ENCODE data around the gene GABRG2.
"Not testable (repeated sequence)": the region's sequence is repeated elsewhere in the genome, so short reads cannot be mapped to it uniquely, and the experiment has no call there.

Gene GABRG2

DNA sequence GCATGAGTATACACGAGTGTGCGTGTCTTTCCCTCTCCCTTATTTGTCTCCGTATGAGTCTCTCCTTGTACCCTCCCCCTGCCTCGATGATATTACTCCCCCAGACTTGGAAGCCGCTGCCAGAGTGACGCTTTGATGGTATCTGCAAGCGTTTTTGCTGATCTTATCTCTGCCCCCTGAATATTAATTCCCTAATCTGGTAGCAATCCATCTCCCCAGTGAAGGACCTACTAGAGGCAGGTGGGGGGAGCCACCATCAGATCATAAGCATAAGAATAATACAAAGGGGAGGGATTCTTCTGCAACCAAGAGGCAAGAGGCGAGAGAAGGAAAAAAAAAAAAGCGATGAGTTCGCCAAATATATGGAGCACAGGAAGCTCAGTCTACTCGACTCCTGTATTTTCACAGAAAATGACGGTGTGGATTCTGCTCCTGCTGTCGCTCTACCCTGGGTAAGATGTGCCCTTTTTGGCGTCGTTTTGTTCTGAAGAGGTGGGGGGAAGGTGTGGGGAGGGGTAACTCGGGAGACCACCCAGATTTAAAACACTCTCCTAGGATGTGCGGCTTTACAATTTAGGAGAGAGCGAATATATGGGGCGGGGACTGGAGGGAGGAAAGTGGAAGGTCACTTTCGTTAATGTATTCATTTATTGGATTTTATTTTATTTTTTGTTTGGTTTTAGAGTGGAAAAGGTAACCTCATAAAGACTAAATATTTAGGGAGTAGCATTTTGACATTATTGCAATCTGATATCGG lies at the start of gene GABRG2:
TSS of gene GABRG2 (plus strand) at position 119 of the 757 bp plus-strand sequence. CDS start at position 346, 227 bp downstream.
- DNase-seq, result no peak

DNA sequence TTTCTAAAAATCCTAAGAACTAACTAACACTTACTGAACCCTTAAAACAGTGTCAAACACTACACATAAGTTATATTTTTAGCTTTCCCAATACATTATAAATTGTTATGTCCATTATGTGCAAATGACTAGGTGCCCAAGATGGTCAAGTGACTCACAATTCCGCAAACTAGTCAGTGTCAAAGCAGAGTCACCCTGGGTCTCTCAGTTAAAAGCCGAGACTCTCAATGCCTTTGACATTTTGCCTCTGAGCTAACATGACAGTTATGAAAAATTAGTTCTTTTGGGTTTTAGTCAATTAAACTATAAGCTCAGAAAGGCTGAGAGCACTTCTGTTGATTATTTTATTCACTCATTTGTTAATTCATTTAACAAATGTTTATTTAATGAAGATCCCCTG lies 42.3 kb upstream of the GABRG2 start:
- DNase-seq, result no peak

DNA sequence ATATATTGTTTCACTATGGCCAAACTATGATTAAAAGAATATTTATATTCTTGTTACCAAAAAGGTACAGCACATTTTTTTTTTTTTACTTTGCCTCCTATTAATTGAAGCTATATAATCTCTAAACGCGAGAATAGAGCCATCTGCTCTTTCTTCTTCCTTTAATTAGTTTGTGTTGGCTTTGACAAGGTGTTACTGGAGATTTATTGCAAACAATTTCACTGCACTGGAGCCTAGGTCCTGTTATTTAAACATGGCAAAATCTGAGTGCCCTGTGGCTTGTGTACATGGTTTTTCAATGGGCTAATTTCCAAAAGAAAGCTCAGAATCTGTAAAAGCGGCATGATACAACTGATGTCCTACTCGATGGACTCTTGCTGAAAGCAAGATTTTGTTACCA lies 40.8 kb upstream of the GABRG2 start:
- DNase-seq, result no peak

DNA sequence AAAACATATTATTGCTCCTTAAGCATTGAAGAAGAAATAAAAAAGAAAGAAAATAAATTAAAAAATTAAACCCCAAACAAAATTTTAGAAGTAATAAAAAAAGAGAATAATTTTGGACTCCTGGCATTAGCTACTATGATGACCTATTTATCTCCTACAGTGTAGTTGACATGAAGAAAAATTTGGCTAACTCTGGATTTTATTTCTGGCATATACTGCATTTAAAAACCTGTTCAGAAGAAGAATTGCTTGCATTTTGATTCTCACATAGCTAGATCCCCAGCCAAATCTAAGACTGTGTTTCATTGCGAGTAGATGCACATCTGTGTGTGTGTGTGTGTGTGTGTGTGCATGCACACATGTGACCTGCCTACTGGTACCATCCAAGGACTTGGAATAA lies 30.1 kb upstream of the GABRG2 start:
- no peak for DNase-seq

DNA sequence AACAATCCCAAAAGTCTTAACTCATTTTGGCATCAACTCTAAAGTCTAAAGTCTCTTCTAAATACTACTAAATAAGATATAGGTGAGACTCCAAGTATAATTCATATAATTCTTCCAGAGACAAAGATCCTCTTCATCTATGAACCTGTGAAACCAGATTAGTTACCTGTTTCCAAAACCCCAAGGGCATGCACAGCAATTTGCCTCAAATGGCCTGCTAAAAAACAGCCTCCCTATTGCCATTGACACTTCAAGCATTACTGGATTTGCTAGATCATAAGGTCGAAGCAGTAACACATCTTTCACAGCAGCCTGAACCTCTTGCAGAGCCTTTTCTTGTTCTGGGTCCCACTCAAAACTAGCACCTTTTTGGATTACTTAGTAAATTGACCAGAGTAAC lies 20.3 kb upstream of the GABRG2 start:
- no peak for DNase-seq

DNA sequence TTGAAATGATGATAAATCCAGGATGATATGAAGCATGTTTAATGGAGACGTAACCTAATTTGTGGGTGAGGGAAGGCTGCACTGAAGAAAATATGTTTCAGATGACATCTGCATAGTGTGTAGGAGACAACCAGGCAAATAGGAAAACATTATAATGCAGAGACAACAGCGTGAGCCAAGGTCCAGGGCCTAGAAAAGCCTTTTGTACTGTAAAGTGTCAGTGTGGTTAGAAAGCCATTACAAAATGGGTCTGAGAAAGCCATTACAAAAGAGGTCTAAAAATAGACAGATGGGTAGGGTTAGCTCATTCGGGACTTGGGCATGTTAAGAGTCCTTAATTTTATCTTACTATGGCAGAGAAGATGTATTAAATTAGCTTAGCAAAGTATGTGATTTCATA lies 14.9 kb upstream of the GABRG2 start:
- no peak for DNase-seq

DNA sequence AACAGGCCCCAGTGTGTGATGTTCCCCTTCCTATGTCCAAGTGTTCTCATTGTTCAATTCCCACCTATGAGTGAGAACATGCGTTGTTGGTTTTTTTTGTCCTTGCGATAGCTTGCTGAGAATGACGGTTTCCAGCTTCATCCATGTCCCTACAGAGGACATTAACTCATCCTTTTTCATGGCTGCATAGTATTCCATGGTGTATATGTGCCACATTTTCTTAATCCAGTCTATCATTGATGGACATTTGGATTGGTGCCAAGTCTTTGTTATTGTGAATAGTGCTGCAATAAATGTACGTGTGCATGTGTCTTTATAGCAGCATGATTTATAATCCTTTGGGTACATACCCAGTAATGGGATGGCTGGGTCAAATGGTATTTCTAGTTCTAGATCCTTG lies 12.5 kb upstream of the GABRG2 start:
- not testable (repeated sequence) for DNase-seq

DNA sequence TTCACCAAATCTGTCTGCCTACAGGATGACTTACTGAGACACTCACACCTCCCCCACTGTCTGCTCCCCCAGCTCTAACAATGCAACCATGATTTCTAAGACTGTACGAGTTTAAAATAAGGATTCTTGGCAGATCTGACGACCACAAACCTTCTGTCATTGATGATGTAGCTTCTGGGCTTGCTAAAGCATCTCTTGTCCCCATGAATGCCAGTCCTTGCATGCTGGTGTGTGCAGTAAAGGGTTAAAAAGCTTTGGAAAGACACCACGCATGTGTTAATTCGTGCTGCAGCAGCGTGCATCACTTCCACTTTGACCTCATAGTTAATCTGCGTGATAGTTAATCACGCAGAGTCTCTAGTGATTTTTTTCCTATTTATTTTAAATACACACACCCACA lies 411 bp upstream of the GABRG2 start:
- DNase-seq, result no peak

DNA sequence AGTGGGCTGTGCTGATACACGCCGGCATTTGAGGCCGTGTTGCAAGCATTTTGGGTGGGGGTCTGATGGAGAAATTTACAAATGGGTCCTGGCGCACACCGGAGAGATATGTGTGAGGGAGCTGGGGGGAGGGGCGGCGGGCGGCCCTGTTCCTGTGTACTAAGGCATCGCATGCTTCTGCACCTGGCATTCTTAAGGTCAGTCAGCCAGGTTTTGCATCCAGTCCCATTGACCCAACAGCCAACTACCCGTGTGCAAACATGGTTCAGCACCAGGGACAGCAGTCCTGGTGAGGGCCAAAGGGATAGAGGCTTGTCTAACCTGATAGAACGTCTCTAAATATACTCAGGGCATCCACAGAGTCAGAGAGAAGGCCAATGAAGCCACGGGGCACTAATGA lies 839 bp downstream of the GABRG2 start:
- DNase-seq, result peak; percentile 54

DNA sequence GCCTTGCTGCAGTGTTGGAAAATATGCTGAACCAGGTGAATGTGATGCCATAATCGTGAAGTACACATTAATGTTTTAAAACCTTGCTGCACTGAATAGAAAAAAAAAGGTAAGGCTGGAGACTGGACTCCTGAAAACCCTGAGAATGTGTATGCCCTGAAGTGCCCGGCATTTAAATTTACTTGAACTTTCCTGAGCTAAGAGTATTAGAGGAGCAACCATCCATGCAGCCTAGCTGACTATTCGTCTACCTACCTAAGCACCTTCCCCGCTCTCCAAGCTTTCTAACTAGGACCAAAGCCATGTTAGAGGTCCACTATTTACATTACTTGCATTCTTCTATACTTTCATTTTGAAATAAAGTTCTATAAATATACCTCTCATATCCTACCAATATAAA lies 1.4 kb downstream of the GABRG2 start:
- DNase-seq, result no peak

DNA sequence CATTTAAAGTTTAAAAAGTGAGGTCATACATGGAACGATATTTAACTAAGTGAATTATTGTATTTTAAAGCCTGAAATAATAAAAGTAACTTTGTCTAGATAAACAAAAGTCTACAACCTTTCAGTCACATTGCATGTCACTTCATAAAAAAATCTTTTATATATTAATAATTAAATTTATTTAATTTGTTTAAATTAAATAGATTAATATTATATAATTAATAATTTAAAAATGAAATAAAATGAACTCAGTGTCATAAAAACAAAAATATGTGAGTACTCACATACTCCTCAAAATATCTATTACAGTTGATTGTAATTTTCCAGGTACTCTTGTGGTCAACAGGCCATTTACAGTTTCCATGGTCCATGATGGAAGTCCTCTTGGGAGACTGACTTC lies 11.2 kb downstream of the GABRG2 start:
- DNase-seq, result no peak

DNA sequence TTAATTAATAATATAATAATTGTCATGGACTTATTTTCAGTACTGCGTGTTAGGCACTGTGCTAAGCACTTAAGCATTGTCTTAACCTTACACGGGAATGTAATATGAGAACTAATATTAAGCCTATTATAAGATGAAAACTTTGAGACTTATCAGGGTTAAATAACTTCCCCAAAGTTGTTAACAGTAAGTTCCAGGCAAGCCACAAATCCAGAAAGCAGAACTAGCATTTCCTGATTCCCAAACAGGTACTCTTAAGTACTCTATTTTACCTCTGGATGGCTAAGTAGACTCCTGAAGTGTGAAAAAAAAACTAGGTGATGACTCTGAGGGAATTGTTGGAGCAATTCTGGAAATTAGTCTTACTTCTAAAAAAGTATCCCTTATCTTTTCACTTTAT lies 23.8 kb downstream of the GABRG2 start:
- DNase-seq, result no peak

DNA sequence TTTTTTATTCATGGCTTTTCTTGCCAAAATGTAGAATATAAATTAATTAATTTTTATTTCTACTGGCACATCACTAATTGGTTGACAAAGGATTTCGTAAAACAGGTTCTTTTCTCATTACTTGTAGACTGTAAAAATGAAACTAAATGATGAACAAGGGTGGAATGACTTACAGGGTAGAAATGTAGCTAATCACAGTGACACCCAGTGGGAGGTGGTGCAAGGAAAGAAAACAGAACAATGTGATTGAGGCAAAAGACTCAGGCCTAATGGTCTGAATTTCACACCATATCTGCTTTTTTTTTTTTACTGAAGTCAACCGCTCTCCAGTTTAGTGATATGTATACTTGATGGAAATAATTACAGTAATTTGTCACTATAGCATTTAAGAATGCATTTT lies 28.9 kb downstream of the GABRG2 start:
- no peak for DNase-seq

DNA sequence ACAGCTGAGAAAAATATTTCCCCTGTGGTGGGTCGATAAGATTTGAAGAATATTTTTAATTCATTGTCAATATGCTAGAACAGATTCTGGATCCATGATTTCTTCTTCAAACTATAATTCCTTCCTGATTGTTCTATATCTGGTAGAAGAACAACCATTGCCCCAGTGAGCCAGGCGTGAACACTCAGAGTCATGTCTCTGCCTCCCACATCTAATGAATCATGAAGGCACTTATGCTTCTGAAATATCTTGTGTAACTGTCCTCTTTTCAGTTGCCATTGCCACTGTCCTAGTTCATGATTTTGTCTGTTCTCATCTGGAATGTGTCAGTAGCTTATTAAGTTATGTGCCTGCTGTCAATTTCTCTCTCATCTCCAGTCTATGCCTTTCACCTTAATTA lies 40.0 kb downstream of the GABRG2 start:
- DNase-seq, result no peak

DNA sequence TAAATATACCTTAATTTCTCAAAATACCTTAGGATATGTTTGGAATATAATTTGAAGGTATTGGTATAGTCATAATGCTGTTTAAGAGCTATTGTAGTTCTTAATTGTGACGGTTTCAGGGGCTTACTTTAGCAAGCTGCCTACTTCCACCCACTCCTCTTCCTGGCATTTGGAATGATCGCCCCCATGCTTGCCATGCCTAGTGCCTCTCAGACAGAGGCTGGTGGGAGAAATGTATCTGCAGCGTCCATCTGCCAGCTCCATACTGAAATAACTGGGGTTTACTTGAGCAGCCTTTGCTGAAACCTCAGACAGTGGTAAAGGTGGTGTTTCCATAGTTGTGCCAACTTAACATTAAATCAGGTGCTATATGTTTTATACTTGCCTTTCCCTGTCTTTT lies 52.2 kb downstream of the GABRG2 start:
- no peak for DNase-seq

DNA sequence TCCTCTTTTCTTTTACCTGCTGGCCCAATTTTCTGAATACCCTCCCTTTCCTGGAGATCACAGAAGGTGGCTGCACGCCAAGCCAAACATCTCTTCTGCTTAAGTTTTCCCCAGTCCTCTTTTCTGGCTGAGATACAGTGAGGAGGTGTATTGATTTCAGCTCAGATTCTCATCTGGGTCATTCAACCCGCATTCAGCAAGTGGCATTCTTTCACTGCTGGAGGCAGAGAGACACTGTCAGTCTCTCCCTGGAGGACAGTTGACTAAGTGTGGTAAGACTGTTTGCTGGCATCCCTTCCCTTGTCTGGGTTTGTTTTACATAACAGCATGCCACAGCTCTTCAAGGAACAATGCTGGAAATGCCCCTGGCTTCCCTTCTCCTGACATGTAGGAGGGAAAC lies 60.5 kb downstream of the GABRG2 start:
- no peak for DNase-seq

DNA sequence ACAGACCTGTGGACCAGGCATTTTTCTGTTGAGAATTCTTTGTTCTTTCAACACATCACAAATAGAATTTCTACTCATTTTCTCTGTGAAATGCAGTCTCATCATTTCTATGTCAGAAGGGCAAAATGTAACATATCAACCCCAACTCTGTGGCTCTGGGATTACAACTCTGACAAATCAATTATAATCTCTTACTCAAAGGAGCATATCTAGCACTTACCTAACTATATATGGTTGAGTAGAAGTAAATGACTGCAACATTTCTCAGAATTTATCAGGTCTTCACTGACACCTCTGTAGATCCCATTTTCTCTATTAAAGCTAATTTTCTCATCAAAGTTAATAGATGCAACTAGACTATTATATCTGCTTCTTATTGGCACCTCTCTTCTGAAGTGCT lies 64.8 kb downstream of the GABRG2 start:
- no peak for DNase-seq

DNA sequence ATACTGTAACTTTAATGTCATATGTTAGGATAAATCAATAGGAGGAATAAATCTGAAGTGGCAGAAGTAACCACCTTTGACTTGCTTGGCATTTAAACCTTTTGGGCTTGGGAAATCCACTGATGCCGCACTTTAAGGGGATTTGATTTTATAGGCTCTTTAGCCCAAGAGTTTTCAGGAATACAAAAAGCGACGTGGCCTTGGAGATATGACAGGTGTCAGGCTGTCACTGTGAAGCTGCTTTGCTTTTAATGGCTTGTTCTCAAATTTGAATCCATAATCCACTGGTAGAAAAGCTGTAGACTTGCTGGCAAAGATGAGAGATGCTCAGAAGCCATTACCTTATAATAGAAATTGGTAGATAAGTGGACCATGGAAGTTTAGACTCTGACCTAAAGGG lies 71.6 kb downstream of the GABRG2 start:
- DNase-seq, result no peak

DNA sequence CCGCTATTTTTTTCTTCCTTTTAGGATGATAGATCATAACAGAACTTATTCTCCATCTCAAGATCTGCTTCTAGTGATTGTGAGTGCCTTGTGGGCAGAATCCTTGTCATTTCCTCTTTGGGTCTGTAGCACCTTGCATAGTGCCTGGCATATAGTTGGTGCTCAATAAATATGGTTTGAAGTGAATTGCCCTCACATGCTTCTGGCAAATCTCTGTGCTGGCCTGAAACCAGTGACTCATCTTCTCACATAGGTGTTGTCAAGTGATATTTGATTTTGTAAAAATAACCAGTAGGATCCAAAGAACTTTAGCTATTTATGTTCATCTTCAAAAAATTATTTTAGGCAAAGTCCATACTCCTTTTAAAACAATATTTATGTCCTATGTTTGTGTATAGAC lies 86.7 kb downstream of the GABRG2 start:
- no peak for DNase-seq

DNA sequence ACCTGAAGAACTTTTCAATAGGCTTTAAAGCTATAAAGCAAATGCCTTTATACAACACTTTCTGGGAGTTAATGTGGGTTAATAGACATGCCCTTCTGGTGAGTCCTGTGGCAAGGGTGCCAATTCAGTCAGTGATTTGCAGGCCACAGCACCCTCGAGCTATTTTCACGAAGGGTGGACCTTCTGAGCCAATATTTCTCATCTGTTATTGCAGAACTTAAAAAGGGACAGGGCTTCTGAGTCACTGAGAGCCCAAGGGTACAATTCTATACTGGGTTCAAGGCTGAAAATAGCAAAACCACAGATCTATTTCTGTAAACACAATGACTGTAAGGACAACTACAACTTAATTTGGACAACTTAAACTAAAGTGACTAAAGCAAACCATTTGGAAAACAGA lies 92.8 kb downstream of the GABRG2 start:
- DNase-seq, result no peak

DNA sequence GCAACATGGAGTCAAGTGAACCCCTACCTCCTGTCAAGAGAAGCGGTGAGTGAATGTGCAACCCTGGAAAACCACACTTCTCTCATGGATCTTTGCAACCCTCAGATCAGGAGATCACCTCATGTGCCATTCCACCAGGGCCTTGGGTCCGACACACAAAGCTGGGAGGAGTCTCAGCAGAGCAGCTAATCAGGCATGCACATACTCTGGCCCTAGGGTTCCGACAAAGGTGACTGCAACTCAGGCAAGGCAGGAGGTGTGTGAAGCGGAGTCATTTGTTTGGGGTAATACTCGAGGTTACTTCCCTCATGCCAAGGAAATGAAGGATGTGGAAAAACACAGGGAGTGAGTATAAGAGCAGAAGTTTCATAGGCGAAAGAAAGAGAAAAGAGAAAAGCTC lies 96.1 kb downstream of the GABRG2 start:
- DNase-seq, result no peak

DNA sequence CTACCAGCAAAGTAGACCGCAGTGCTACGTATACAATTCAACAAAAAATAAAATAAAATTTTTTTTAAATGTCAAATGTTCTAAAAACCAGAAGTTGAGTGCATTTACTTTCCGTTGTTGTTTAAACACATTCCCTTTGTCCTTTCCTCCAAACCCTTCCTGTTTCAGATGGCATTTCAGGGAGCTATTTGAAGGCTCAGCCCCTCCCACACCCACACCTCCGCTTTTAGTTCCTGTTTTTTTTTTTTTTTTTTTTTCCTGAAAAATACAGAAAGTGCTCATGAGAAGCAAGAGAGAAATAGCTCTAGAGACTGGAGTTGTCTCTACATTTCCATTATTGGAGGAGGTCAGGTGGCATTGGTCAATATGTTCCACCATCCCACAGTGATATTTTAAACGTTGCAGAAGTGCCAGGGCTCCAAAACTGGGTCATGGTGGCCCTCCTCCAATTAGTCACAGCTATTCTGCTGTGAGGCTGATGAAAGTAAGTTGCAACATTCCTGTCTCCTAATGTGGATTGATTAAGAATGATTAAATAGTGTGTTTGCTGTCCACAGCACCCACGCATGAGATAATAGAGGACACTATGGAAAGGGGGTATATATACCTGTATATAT lies 106.9 kb downstream of the GABRG2 start:
- DNase-seq, result no peak

DNA sequence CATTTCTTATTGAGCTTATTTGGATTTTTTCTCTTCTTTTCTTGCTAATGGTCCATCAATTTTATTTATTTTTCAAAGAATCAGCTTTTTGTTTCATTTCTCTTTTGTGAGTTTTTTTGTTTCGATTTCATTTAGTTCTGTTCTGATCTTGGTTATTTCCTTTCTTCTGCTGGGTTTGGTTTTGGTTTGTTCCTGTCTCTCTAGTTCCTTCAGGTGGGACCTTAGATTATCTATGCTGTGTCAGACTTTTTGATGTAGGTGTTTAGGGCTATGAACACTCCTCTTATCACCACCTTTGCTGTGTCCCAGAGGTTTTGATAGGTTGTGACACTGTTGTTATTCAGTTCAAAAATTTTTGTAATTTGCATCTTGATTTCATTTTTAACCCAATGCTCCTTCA lies 119.8 kb downstream of the GABRG2 start:
- no peak for DNase-seq

DNA sequence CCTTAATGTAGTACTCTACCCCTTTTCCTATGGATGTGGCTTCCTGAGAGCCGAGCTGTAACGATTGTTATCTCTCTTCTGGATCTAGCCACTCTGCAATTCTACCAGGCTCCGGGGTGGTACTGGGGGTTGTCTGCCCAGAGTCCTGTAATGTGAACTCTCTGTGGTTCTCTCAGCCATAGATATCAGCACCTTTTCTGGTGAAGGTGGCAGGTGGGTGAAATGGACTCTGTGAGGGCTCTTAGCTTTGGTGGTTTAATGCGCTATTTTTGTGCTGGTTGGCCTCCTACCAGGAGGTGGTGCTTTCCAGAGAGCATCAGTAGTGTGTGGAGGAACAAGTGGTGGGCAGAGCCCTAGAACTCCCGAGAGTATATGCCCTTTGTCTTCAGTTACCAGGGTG lies 122.1 kb downstream of the GABRG2 start:
- DNase-seq, result no peak

DNA sequence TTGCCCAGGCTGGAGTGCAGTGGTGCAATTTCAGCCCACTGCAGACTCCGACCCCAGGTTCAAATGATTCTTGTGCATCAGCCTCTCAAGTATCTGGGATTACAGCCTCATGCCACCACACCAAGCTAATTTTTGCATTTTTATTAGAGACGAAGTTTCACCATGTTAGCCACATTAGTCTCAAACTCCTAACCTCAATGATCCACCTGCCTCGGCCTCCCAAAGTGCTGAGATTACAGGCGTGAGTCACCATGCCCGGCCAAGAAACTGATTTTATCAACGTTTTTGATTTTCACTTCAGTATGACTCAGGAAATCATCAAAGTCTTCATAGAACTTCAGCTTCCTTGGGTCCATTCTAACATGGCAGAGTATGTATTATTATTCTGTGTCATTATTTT lies 125.4 kb downstream of the GABRG2 start:
- DNase-seq, result no peak
